ENCODE results near the gene ITFG1.
"Not testable (repeated sequence)": the region's sequence is repeated elsewhere in the genome, so short reads cannot be mapped to it uniquely, and the experiment has no call there.

The ITFG1 gene

DNA sequence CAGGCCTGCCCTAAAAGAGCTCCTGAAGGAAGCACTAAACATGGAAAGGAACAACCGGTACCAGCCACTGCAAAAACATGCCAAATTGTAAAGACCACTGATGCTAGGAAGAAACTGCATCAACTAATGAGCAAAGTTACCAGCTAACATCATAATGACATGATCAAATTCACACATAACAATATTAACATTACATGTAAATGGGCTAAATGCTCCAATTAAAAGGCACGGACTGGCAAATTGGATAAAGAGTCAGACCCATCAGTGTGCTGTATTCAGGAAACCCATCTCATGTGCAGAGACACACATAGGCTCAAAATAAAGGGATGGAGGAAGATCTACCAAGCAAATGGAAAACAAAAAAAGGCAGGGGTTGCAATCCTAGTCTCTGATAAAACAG is 111.8 kb downstream of the ITFG1 start:
- FAIRE-seq = not testable (repeated sequence)

GRCh38 chr16:47347021-47347696 is 113.7 kb downstream of the ITFG1 start:
- FAIRE-seq; DNase-seq (ENCODE audit: insufficient read length, low spot score): not testable (repeated sequence)

More for the DNA sequence above, 111.8 kb downstream of the ITFG1 start:
- not testable (repeated sequence) for DNase-seq (ENCODE audit: insufficient read length, low spot score)

DNA sequence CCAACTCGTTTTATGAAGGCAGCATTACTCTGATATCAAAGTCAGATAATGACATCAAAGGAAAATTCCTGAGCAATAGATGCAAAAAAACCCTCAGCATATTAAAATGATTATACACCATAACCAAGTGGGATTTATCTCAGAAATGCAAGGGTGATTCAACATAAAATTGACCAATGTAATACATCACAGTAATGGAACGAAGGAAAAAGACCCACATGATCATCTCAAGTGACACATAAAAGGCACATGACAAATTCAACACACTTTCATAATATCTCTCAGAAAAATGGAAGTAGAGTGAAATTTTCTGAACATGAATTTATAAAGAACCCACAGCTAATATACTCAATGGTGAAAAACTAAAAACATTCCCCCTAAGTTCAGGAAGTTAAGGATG is 118.8 kb downstream of the ITFG1 start:
- FAIRE-seq (no peak), DNase-seq (ENCODE audit: insufficient read length, low spot score) (no peak)

GRCh38 chr16:47330562-47330961 is 130.3 kb downstream of the ITFG1 start:
- not testable (repeated sequence) for DNase-seq (ENCODE audit: insufficient read length, low spot score); FAIRE-seq

DNA sequence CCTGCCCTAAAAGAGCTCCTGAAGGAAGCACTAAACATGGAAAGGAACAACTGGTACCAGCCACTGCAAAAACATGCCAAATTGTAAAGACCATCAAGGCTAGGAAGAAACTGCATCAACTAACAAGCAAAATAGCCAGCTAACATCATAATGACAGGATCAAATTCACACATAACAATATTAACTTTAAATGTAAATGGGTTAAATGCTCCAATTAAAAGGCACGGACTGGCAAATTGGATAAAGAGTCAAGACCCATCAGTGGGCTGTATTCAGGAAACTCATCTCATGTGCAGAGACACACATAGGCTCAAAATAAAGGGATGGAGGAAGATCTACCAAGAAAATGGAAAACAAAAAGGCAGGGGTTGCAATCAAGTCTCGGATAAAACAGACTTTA is 136.6 kb downstream of the ITFG1 start:
- not testable (repeated sequence) for FAIRE-seq; DNase-seq (ENCODE audit: insufficient read length, low spot score)

- DNase-seq (ENCODE audit: insufficient read length, low spot score) (no peak), FAIRE-seq (no peak)
Measured at GRCh38 chr16:47323241-47323640, 137.6 kb downstream of the ITFG1 start.

DNA sequence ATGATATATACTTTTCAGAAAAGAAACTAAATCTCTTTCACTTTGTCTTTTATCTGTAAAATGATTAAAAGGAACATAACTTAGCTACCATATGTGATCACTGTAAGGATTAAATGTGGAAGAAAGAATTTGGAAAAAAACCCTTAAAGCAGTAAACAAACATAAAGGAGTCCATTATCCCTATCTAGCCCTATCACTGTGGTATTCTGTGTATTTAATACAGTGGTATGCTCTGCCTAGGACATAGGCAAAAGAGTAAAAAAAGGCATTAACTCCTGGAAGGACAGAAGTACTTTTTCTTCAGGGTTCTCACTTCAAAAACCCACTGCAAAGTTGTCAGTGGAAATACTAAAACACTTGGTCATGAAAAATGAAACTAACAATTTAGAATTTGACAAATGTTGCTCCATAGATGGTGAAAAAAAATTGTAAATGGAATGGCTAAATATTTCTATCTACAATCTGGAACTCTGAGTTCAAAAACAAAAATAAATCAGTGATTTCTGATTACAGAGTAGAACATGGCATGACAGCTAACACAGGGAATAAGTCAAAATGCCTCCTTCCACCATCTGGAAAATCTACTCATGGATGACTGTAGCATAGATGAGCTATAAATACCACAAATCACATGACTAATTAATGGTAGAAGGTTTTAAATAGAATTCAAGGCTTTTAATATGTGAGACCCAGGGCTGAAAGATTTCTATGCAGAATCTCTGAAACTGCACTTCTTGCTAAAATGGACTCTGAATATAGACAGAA is 140.1 kb downstream of the ITFG1 start:
- FAIRE-seq = no peak
- no peak for DNase-seq (ENCODE audit: insufficient read length, low spot score)

DNA sequence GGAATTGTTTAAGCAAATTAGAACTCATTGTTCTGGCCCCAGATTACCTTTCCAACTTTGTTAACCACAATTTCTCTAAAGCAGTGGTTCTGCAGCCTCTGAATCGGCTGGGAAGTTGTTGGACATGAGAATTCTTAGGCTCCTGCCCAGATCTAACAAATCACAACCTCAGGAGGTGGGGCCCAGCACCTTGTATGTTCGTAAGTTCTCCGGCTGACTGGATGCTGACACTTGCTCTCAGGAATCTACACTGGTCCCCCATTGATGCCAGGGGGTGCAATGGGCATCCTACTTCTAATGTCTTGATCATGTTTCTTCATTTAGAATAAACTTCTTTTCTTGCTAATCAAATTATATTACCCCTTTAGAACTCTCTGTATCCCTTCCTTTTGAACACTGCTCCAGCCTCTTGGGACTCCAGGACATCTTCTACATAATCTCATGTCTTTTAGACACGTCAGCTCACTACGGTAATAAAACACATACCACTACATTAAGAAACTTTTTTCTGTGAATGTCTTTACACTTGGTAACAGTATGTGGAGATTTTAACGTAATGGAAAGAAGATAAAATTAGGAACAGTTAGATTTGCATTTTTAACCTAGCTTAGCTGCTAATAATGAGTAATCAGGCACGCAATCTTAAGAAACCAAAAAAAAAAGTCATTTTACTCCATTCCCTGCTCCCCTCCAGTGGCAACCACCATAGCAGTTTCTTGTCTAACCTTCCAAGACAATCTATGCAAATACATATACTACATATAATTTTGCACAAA is 143.2 kb downstream of the ITFG1 start:
- FAIRE-seq (peak; percentile 57), DNase-seq (ENCODE audit: insufficient read length, low spot score) (no peak)

GRCh38 chr16:47316442-47317015 is 144.3 kb downstream of the ITFG1 start:
- no peak for FAIRE-seq

GRCh38 chr16:47311738-47312505 is 148.9 kb downstream of the ITFG1 start:
- FAIRE-seq (no peak), DNase-seq (ENCODE audit: insufficient read length, low spot score) (no peak)

More at GRCh38 chr16:47316442-47317015, 144.3 kb downstream of the ITFG1 start:
- DNase-seq (ENCODE audit: insufficient read length, low spot score) = no peak

DNA sequence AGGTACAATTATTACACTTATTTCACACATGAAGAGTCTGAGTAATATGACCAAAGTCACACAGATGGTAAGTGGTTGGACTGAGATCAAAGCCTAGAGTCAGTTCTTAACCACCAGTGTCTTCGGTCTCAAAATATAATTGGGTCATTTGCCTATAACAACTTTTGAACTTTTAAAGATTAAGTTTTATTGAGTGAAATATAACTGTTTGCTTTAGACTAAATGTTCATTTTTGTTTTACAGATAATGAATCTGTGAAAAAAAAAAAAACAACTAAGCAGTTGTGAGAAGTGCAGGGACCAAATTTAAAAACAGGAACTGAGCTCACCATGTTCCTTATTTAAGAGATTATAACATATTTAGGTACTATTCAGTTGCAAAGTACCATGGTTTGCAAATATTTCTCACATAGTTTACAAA is 150.1 kb downstream of the ITFG1 start:
- FAIRE-seq (peak; percentile 70), DNase-seq (ENCODE audit: insufficient read length, low spot score) (no peak)

DNA sequence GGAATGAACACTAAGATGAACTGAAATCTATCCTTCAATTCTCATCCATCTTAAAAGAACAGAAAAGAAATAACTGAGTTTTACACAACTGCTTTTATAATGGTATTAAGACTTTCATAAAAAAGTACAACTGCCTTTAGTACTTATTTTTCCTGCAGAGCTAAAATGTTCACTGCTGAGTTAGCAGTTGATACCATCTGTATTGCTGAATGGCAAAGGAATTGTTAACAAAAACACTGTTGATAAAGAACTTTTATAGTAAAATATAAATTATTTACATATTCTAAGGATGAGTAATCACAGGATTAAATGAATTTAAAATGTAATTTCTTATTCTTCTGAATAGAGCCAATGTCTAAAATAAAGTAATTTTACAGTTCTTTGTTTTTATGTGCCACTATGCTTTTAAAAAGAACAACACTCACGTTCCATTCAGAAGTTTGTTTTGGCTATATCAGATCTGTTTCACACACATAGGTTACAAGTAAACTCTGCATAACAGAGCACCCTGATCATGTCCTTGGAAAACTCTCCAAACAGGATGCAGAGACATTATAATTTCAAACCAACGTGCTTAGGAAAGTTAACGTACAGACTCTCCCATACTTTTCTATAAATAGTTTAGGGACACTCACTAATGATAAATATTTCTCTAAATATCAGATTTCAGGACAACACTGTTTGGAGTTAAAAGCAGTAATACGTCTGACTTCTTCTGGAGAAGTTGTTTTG is 151.1 kb downstream of the ITFG1 start:
- DNase-seq (ENCODE audit: insufficient read length, low spot score) = no peak
- no peak for FAIRE-seq

DNA sequence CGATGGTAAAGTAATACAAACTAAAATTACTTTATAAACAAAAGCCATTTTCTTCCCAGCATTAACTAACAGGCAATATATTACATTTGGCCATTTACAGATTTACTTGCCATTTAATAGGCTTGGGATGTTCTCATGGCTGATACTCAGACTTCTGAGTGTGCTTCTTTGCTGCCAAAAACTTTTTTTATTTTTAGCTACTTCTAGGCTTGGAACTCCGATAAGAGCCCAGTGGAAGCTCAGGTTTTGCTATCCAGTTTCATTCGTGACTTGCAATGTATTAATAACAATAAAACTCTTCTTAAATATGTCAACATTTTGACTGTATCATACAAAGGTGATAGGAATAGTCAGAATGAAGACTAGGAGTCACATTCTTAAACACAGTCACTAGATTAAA is 152.3 kb downstream of the ITFG1 start:
- DNase-seq (ENCODE audit: insufficient read length, low spot score) (no peak), FAIRE-seq (no peak)

DNA sequence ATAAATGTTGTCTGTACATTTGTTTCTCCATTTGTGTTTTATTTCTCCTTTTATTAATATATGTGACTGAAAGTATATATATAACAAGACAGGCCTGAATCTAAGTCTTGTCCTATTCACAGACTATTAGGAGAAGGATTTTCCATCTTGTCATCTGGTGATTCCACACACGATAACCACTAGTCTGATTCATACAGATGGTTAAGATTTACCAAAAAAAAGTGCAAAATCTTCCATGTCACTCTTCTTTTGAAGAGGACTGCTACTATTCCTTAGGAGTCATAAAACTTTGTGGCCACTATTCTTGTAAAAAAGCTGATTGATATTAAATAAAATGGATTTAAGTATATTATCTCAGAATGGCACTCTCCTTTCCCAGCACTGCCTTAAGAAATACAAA is 156.3 kb downstream of the ITFG1 start:
- no peak for DNase-seq (ENCODE audit: insufficient read length, low spot score)
- no peak for FAIRE-seq

DNA sequence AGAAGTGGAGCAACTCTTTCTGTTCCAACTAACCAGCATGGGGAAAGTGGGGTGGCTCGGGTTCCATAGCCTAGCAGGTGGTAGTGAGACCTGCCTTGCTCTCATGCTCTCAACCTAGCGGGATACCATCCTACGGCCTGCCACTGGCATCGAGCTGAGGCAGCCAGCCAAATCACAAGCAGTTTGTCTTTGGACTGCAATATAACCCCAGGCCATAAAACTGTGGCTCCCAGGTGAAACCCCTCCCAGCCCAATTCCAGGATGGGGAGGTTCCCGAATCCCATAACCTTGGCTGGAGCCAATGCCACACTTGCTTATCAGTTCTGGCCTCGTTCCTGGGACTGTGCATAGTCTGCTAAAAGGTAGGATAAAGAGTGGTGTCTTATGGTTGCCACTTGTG is 161.3 kb downstream of the ITFG1 start:
- DNase-seq (ENCODE audit: insufficient read length, low spot score) (no peak), FAIRE-seq (no peak)

- DNase-seq (ENCODE audit: insufficient read length, low spot score) (no peak), FAIRE-seq (no peak)
Measured at GRCh38 chr16:47284999-47285398, 175.9 kb downstream of the ITFG1 start.

GRCh38 chr16:47278306-47278970 is 182.4 kb downstream of the ITFG1 start:
- no peak for DNase-seq (ENCODE audit: insufficient read length, low spot score)
- FAIRE-seq = no peak

GRCh38 chr16:47276522-47276921 is 184.3 kb downstream of the ITFG1 start:
- FAIRE-seq (no peak), DNase-seq (ENCODE audit: insufficient read length, low spot score) (no peak)

DNA sequence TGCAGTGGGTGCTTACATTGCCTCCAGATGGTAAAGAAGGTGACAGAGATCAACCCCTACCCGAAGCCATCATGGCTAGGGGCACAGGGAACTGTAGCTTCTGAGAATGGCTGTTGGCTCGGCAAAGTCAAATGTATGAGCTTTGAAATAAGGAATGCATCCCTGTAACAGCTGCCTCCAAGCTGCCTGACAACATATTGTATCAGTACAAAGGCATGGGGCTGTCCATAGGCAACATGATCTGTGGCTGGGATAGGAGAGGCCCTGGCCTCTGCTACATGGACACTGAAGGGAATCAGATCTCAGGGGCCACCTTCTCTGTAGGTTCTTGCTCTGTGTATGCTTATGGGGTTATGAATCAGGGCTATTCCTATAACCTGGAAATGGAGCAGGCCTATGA is 197.9 kb downstream of the ITFG1 start:
- no peak for FAIRE-seq
- no peak for DNase-seq (ENCODE audit: insufficient read length, low spot score)

All from GM19239 (cell line).